ENCODE measurements around the gene TMEM225.
"Not testable (repeated sequence)": the region's sequence is repeated elsewhere in the genome, so short reads cannot be mapped to it uniquely, and the experiment has no call there.

TMEM225 gene, protein sequence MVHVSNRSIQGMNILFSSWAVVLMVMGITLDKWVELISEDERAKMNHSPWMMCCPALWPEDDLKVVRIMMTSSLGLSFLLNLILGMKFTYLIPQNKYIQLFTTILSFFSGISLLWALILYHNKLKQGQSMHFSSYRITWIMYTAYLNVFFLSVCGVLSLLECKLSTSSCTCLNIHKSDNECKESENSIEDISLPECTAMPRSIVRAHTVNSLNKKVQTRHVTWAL

DNA sequence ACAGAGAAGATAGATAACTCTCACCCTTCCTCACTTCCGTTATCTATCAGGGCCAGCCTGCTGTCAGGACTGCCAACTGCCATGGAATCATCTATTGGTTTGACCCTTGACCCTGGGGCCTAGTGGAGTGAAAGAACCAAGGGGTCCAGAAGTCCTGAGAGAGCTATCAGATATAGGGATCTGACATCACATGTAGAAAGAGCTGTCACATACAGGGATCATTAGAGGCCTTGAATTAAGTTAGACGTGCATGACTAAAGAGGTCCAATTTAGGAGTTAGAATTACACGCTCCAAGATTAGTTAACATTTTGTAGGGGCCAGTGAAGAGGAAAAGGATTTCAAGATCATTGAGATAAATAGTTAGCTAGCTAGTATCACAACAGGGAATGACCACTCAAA, at the start of gene TMEM225:
Gene TMEM225, minus strand, starts transcription at position 101 of the 400 bp plus-strand sequence. CDS start 245 bp downstream, outside the sequence.
- H3K4me1 ChIP-seq (ENCODE audit: insufficient read depth, low read length), result no peaks in the 10 kb centered on the region
- no peaks in the 10 kb centered on the region for H3K9me3 ChIP-seq (ENCODE audit: control insufficient read depth, insufficient read depth, low read length)
- no peak within 1 kb of the TSS for H3K9ac ChIP-seq (ENCODE audit: low read depth, low read length)
- H3K36me3 ChIP-seq (ENCODE audit: insufficient read depth, low read length), result no peaks in the 10 kb centered on the region

DNA sequence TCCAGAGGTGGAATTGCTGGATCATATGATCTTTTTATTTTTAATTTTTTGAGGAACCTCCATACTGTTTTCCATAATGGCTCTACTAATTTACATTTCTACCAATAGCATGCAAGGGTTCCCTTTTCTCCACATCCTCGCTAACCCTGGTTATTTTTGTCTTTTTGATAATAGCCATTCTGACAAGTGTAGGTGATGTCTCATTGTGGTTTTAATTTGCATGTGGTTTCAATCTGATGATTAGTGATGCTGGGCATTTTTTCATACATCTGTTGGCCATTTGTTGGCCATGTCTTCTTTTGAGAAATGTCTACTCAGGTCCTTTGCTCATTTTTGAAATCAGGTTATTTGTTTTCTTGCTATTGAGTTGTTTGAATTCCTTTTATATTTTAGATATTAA, 38.6 kb upstream of the TMEM225 start:
- Histone ChIP-seq H3K4me1 (ENCODE audit: insufficient read depth, low read length) (no peaks in the 10 kb centered on the region), H3K9ac (ENCODE audit: low read depth, low read length) (no peak overlapping the region), H3K36me3 (ENCODE audit: insufficient read depth, low read length) (no peaks in the 10 kb centered on the region), H3K9me3 (ENCODE audit: control insufficient read depth, insufficient read depth, low read length) (no peaks in the 10 kb centered on the region)

DNA sequence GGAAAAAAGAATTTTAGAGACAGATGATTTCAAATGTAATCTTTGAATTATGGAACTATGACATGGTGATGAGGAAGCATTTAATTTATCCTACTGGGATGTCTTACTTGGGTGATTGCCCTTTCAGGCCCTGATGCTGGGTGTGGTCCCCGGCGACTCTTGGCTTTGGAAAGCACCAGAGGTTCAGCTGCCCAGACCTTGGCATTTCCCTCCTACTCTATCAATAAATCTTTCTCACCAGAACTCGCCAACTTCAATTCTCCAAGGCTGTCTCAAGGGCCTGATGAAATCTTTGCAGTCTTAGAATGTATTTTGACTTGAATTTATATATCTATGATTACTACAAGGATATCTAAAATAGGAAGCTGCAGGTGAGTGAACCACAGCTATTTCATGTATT, 35.5 kb upstream of the TMEM225 start:
- Histone ChIP-seq H3K4me1 (ENCODE audit: insufficient read depth, low read length) (no peaks in the 10 kb centered on the region), H3K9me3 (ENCODE audit: control insufficient read depth, insufficient read depth, low read length) (no peaks in the 10 kb centered on the region), H3K9ac (ENCODE audit: low read depth, low read length) (no peak overlapping the region), H3K36me3 (ENCODE audit: insufficient read depth, low read length) (no peaks in the 10 kb centered on the region)

DNA sequence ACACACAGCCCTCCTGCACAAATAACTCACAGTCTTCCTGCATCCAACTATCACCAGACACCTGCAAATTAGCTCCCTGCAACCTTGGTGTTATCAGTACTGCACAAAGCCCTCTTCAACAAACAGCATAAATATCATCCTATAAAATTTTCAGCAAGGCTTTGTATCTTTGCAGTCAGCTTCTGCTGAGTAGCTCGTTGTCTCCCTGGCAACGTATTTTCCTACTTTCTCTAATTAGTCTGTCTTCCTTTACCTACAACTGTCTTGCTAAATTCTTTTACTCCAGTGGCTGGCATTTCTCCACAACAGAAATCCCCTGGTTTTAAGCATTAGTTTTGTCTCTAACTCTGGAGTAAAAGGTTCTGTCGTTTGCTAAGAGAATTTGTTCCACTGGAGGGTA, 20.4 kb upstream of the TMEM225 start:
- no peaks in the 10 kb centered on the region for H3K9me3 ChIP-seq (ENCODE audit: control insufficient read depth, insufficient read depth, low read length)
- H3K36me3 ChIP-seq (ENCODE audit: insufficient read depth, low read length), result no peaks in the 10 kb centered on the region
- H3K9ac ChIP-seq (ENCODE audit: low read depth, low read length), result no peak overlapping the region
- peaks cover 3% of the 10 kb centered on the region; the same call in 1 of the 2 replicates for H3K4me1 ChIP-seq (ENCODE audit: insufficient read depth, low read length)

DNA sequence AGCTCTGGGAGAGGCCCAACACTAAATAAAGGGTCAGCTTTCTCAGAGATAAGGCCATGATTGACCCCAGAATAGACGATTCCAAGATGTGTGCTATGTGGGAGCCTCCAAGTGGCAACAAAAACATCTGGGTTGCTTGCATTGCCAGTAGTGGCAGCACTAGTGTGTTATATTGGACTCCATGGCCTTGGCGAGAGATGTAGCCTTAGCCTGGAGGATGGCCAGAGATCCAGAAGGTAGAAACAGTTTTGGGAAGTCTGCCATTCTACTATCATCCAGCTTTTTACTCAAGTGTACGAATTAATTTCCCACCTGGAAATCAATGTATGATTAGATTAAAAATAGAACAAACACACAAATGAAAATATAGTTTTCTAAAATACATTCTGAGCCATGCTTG, 19.5 kb upstream of the TMEM225 start:
- no peaks in the 10 kb centered on the region for H3K9me3 ChIP-seq (ENCODE audit: control insufficient read depth, insufficient read depth, low read length)
- peaks cover 3% of the 10 kb centered on the region; the same call in 1 of the 2 replicates for H3K4me1 ChIP-seq (ENCODE audit: insufficient read depth, low read length)
- H3K36me3 ChIP-seq (ENCODE audit: insufficient read depth, low read length), result no peaks in the 10 kb centered on the region
- H3K9ac ChIP-seq (ENCODE audit: low read depth, low read length), result no peak overlapping the region

DNA sequence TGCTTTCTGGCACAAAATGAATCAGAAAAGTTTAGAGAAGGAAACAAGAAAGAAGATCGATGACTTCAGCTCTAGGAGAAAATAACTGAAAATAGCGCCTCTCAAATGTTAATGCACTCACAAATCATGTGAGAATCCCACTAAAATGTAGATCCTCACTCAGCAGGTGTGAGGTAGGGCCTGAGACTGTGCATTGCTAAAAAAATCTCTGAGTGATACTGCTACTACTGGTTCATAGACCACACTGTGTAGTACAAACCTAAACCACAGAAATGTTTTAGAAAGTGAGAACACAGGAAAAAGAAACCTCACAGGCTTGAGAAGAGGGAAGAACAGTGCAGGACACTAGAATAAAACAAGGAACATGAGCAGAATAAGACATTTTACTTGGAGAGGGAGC, 18.5 kb upstream of the TMEM225 start:
- H3K9ac ChIP-seq (ENCODE audit: low read depth, low read length), result no peak overlapping the region
- no peaks in the 10 kb centered on the region for H3K36me3 ChIP-seq (ENCODE audit: insufficient read depth, low read length)
- H3K9me3 ChIP-seq (ENCODE audit: control insufficient read depth, insufficient read depth, low read length), result no peaks in the 10 kb centered on the region
- H3K4me1 ChIP-seq (ENCODE audit: insufficient read depth, low read length), result peaks cover 3% of the 10 kb centered on the region; the same call in 1 of the 2 replicates

DNA sequence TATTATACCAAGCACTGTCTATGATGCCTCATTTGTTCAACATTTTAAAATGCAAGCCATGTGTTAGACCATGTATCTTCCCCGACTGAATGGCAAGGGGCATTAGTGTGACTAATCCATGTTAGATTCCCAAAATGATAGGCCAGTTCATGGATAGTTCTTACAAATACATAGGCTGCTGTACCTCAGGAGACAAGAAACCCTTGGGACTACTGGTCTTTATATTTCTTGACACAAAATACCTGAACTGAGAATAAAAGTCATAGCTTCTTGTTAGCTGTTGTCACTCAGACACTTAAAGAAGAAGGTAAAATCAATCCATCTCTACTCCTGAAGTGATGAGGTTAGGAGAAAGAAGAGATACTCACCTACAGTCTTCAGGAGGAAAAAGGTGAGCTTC, 16.4 kb upstream of the TMEM225 start, which contains the start of gene OR8D4:
Gene OR8D4, plus strand, starts transcription at position 301 of the 400 bp plus-strand sequence. CDS start 4,265 bp downstream, outside the sequence.
- Histone ChIP-seq H3K36me3 (ENCODE audit: insufficient read depth, low read length) (no peaks in the 10 kb centered on the region), H3K4me1 (ENCODE audit: insufficient read depth, low read length) (peaks cover 3% of the 10 kb centered on the region; the same call in 1 of the 2 replicates), H3K9ac (ENCODE audit: low read depth, low read length) (no peak within 1 kb of the TSS), H3K9me3 (ENCODE audit: control insufficient read depth, insufficient read depth, low read length) (no peaks in the 10 kb centered on the region)

DNA sequence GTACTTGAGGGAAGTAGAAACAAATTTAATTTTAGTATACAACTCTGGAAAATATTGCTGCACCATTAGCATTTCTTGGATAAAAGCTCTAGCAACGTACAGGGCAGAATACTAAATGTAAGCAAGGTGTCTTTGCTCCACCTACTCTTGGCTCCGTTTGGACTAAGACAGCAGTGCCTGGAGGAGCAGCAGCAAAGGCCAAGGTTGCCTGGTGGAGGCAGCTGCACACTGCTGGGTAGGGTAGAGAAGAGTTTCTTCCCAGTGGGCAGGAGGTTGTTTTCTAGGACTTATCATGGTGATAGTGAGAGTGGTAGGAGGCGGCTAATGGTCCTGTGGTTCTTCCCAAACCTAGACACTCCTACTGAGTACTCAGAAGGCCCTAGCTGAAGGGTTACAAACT, 14.3 kb upstream of the TMEM225 start:
- Histone ChIP-seq H3K4me1 (ENCODE audit: insufficient read depth, low read length) (peaks cover 3% of the 10 kb centered on the region; the same call in 1 of the 2 replicates), H3K9ac (ENCODE audit: low read depth, low read length) (no peak overlapping the region), H3K9me3 (ENCODE audit: control insufficient read depth, insufficient read depth, low read length) (no peaks in the 10 kb centered on the region), H3K36me3 (ENCODE audit: insufficient read depth, low read length) (no peaks in the 10 kb centered on the region)

DNA sequence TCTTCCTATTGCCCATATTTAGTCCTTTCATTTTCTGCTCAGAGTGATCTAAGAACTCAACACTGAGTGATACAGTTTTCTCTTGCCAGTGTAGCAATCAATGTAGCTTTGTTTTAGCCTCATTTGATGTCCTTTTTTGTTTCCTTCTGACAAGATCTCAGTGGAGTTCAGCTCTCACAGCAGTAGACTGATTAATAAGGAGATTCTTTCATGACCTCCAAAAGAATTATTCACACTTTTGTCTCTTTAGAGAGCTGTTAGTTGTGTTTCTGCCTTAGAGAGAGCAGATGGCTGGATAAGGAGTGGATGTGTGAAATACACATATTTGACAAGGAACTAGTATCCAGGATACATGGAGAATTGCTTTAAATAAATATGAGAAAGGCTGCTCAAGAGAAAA, 6.6 kb upstream of the TMEM225 start:
- Histone ChIP-seq H3K9ac (ENCODE audit: low read depth, low read length) (no peak overlapping the region), H3K9me3 (ENCODE audit: control insufficient read depth, insufficient read depth, low read length) (no peaks in the 10 kb centered on the region), H3K36me3 (ENCODE audit: insufficient read depth, low read length) (no peaks in the 10 kb centered on the region), H3K4me1 (ENCODE audit: insufficient read depth, low read length) (no peaks in the 10 kb centered on the region)

DNA sequence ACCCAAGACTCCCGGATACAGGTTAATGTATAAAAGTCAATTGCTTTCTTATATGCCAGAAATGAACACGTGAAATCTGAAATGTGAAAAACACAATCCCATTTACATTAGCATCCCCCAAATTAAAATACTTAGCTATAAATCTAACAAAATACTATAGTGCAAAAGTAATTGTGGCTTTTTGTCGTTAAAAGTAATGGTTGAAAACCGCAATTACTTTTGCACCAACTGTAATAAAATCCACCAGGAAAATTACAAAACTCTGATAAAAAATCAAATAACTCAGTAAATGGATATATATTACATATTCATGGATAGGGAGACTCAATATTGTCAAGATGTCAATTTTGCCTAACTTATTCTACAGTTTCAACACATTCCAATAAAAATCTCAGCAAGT, 4.6 kb downstream of the TMEM225 start:
- Histone ChIP-seq H3K4me1 (ENCODE audit: insufficient read depth, low read length) (no peaks in the 10 kb centered on the region), H3K9ac (ENCODE audit: low read depth, low read length) (no peak overlapping the region), H3K36me3 (ENCODE audit: insufficient read depth, low read length) (no peaks in the 10 kb centered on the region), H3K9me3 (ENCODE audit: control insufficient read depth, insufficient read depth, low read length) (no peaks in the 10 kb centered on the region)

DNA sequence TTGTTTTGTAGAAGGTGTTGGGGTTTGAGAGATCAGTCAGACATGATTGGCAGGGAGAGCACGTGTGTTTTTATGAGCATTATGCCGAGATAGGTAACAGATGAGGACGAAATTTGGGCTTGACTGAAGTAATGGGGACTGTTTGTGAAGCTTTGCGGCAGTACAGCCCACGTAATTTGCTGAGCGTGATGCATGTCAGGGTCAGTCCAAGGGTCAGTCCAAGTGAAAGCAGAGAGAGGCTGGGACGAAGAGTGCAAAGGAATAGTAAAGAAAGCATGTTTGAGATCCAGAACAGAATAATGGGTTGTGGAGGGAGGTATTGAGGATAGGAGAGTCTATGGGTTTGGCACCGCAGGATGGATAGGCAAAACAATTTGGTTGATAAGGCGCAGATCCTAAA, 17.7 kb downstream of the TMEM225 start:
- not testable (repeated sequence) for H3K9me3 ChIP-seq (ENCODE audit: control insufficient read depth, insufficient read depth, low read length); H3K36me3 ChIP-seq (ENCODE audit: insufficient read depth, low read length); H3K9ac ChIP-seq (ENCODE audit: low read depth, low read length)
- H3K4me1 ChIP-seq (ENCODE audit: insufficient read depth, low read length), result peaks cover 13% of the 10 kb centered on the region; the same call in 1 of the 2 replicates

DNA sequence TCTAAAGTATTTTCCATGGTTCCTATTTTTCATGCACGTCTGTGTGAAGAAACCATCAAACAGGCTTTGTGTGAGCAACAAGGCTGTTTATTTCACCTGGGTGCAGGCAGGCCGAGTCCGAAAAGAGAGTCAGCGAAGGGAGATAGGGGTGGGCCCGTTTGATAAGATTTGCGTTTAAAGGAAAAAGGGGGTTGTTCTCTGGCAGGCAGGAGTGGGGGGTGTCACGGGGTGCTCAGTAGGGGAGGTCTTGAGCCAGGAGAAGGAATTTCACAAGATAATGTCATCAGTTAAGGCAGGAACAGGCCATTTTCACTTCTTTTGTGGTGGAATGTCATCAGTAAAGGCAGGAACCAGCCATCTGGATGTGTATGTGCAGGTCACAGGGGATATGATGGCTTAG, 20.2 kb downstream of the TMEM225 start:
- peaks cover 18% of the 10 kb centered on the region for H3K4me1 ChIP-seq (ENCODE audit: insufficient read depth, low read length)
- not testable (repeated sequence) for H3K36me3 ChIP-seq (ENCODE audit: insufficient read depth, low read length); H3K9me3 ChIP-seq (ENCODE audit: control insufficient read depth, insufficient read depth, low read length); H3K9ac ChIP-seq (ENCODE audit: low read depth, low read length)

DNA sequence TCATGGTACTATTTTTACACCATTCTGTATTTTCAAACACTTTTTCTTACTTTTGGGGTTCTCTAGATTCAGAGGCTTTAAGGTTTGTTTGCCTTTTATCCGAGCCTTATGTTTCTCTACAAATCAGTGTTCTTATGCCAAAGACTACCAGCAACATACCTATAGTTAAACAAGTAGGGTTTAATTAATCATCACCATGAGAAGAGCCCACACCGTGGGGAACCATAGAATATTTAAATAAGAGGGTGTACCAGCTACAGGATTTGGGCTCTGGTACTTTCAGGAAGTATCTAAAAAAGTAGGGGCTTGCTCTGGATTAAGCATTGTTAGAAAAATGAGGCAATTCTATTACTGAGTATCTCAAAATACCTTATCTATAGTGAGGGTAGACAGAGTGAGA, 25.7 kb downstream of the TMEM225 start:
- Histone ChIP-seq H3K36me3 (ENCODE audit: insufficient read depth, low read length) (no peaks in the 10 kb centered on the region), H3K9ac (ENCODE audit: low read depth, low read length) (no peak overlapping the region), H3K4me1 (ENCODE audit: insufficient read depth, low read length) (peaks cover 18% of the 10 kb centered on the region), H3K9me3 (ENCODE audit: control insufficient read depth, insufficient read depth, low read length) (no peaks in the 10 kb centered on the region)

DNA sequence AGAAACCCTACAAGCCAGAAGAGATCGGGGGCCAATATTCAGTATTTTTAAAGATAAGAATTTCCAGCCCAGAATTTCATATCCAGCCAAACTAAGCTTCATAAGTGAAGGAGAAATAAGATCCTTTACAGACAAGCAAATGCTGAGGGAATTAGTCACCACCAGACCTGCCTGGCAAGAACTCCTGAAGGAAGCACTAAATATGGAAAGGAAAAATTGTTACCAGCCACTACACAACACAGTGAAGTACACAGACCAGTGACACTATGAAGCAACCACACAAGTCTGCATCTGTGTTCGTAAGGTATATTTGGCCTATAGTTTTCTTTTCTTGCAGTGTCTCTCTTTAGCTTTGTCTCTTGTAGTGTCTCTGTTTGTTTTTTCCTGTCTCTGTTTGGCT, 29.0 kb downstream of the TMEM225 start:
- H3K4me1 ChIP-seq (ENCODE audit: insufficient read depth, low read length), result peaks cover 23% of the 10 kb centered on the region
- H3K9ac ChIP-seq (ENCODE audit: low read depth, low read length), result no peak overlapping the region
- H3K9me3 ChIP-seq (ENCODE audit: control insufficient read depth, insufficient read depth, low read length), result peaks cover 3% of the 10 kb centered on the region; the same call in 1 of the 2 replicates
- H3K36me3 ChIP-seq (ENCODE audit: insufficient read depth, low read length), result no peaks in the 10 kb centered on the region

DNA sequence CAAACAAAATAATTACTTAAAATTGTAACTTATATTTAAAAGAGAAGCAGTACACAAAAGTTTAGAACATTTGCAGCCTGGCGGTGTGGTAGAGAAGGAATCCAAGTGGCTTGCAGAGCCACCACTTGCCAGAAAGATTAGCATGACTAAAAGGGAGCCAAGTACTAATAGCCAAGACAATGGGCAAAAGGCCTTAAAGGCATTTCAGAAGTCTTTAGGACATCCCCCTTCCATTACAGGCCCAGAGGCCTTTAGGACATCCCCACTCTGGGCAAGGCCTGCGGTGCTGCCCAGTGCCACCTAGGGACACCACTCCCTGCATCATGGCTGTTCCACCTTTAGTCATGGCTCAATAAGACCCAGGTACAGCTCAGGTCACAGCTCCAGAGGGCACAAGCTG, 32.4 kb downstream of the TMEM225 start:
- Histone ChIP-seq H3K4me1 (ENCODE audit: insufficient read depth, low read length) (peaks cover 14% of the 10 kb centered on the region; the same call in 1 of the 2 replicates), H3K9me3 (ENCODE audit: control insufficient read depth, insufficient read depth, low read length) (peaks cover 3% of the 10 kb centered on the region), H3K9ac (ENCODE audit: low read depth, low read length) (no peak overlapping the region), H3K36me3 (ENCODE audit: insufficient read depth, low read length) (no peaks in the 10 kb centered on the region)

Measured in ES-I3 (cell line).